ENCODE data around the gene TEAD3. TPM values are rescaled to one million over a fixed set of nuclear protein-coding genes. Genes with fewer than 3 reads are reported as not detected.

The TEAD3 gene
- total and polyA plus RNA-seq, 8 donors = 18.1 to 54.4 (median 45.3) TPM

- H3K4me1 ChIP-seq = no peaks in the 10 kb centered on the region
- ATAC-seq = peak; percentile 77
- no peak overlapping the region for H3K4me3 ChIP-seq
- H3K27me3 ChIP-seq = peaks cover 14 to 85% of the 10 kb centered on the region in 2 donors
- DNase-seq = peak in 1 of 4 donors; percentile 1
- intact Hi-C loops (cut with DNase I) = no loop called here
- TF ChIP-seq CTCF (IDR thresholded peaks at IDR 0.05) = no peak
- H3K27ac ChIP-seq = no peak overlapping the region
- no peaks in the 10 kb centered on the region for H3K36me3 ChIP-seq
- H3K9me3 ChIP-seq = no peaks in the 10 kb centered on the region
Measured at GRCh38 chr6:35508027-35508426, 11.1 kb upstream of the TEAD3 start.

- intact Hi-C loops (cut with DNase I) = no loop called here
- peaks cover 14 to 85% of the 10 kb centered on the region in 2 donors for H3K27me3 ChIP-seq
- H3K27ac ChIP-seq = no peak overlapping the region
- no peaks in the 10 kb centered on the region for H3K36me3 ChIP-seq
- peak; percentile 26 for ATAC-seq
- TF ChIP-seq CTCF (IDR thresholded peaks at IDR 0.05) = no peak
- H3K9me3 ChIP-seq = no peaks in the 10 kb centered on the region
- no peak for DNase-seq
- no peaks in the 10 kb centered on the region for H3K4me1 ChIP-seq
- no peak overlapping the region for H3K4me3 ChIP-seq
Measured at GRCh38 chr6:35507221-35507620, 10.3 kb upstream of the TEAD3 start.

- intact Hi-C loops (cut with DNase I) = no loop called here
- H3K9me3 ChIP-seq = no peaks in the 10 kb centered on the region
- H3K4me1 ChIP-seq = no peaks in the 10 kb centered on the region
- ATAC-seq = no peak
- no peak for TF ChIP-seq CTCF (IDR thresholded peaks at IDR 0.05)
- no peak overlapping the region for H3K27ac ChIP-seq
- no peak for DNase-seq
- H3K4me3 ChIP-seq = no peak overlapping the region
- no peaks in the 10 kb centered on the region for H3K36me3 ChIP-seq
- H3K27me3 ChIP-seq = peaks cover 8 to 85% of the 10 kb centered on the region in 2 donors
Measured at GRCh38 chr6:35506536-35506935, 9.7 kb upstream of the TEAD3 start.

GRCh38 chr6:35505999-35506412 is 9.1 kb upstream of the TEAD3 start:
- H3K4me3 ChIP-seq = no peak overlapping the region
- no peak for ATAC-seq
- peaks cover 3 to 85% of the 10 kb centered on the region in 2 donors for H3K27me3 ChIP-seq
- no peak for TF ChIP-seq CTCF (IDR thresholded peaks at IDR 0.05)
- H3K27ac ChIP-seq = no peak overlapping the region
- H3K36me3 ChIP-seq = no peaks in the 10 kb centered on the region
- intact Hi-C loops (cut with DNase I) = no loop called here
- DNase-seq = peak in 1 of 4 donors; percentile 59
- H3K9me3 ChIP-seq = no peaks in the 10 kb centered on the region
- H3K4me1 ChIP-seq = no peaks in the 10 kb centered on the region

GRCh38 chr6:35503534-35503933 is 6.7 kb upstream of the TEAD3 start:
- Histone ChIP-seq H3K27ac (no peak overlapping the region), H3K9me3 (no peaks in the 10 kb centered on the region), H3K4me3 (no peak overlapping the region), H3K4me1 (peaks cover 0 to under 1% of the 10 kb centered on the region in 2 donors), H3K27me3 (peaks cover 3 to 82% of the 10 kb centered on the region in 2 donors), H3K36me3 (no peaks in the 10 kb centered on the region)
- ATAC-seq (no peak), DNase-seq (no peak)
- intact Hi-C loops (cut with DNase I) = no loop called here
- no peak for TF ChIP-seq CTCF (IDR thresholded peaks at IDR 0.05)
